GM21390 (cell line): Measurements from ENCODE around the gene GALNT5.

Experiments
- ATAC-seq: cut with Tn5 transposase; IDR thresholded peaks from one replicate; pipeline ENCODE4 v1.9.1; 2021; ENCODE audit not compliant: unreplicated experiment

Gene GALNT5

DNA sequence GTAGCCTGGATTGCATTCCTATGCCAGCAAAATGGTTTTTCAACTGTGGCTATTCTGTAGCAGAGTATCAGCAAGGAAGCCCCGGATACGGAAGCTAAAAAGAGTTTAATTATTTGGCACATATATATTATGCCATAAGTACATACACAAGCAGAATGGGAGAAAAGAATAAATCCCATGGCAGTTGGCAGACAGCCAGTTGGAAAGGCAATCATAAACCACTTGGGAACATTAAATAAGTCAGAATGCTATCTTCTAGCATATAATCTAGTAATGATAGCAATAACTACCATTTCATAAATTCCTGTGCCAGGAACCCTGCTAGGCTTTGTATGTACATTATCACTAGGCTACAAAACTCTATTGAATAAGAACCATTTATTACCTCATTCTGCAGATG lies 26.0 kb downstream of the GALNT5 start:
- ATAC-seq = no peak

- ATAC-seq = no peak
These were observed 29.7 kb downstream of the GALNT5 start for GRCh38 chr2:157287160-157287559.

- ATAC-seq = no peak
These were observed 33.0 kb downstream of the GALNT5 start for GRCh38 chr2:157290525-157290924.

- no peak for ATAC-seq
These were observed 33.5 kb downstream of the GALNT5 start for GRCh38 chr2:157291018-157291417.

GRCh38 chr2:157292853-157293252 lies 35.3 kb downstream of the GALNT5 start:
- no peak for ATAC-seq

DNA sequence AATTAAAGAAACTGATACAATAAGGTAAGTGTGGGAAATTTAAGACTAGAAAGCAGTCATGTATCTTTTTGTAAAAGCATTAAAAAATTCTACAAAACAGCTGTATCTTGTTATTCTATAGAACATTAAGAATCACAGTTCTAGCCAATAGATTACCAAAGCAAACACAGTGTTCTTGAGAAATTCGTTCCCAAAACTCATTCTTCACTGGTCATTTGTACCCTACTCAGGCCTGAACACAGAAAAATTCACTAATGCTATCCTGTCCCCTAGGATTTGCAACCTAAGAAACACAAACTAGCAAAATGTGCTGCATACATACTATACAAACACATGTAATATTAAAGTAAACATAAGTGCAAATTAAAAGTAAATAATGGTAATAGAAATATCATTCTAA lies 39.0 kb downstream of the GALNT5 start:
- no peak for ATAC-seq

GRCh38 chr2:157296958-157297357 lies 39.5 kb downstream of the GALNT5 start:
- no peak for ATAC-seq

GRCh38 chr2:157301307-157301706 lies 43.8 kb downstream of the GALNT5 start:
- ATAC-seq = no peak

GRCh38 chr2:157302492-157303099 lies 45.1 kb downstream of the GALNT5 start:
- peak; percentile 72 for ATAC-seq

- no peak for ATAC-seq
These were observed 46.1 kb downstream of the GALNT5 start for GRCh38 chr2:157303612-157304011.

DNA sequence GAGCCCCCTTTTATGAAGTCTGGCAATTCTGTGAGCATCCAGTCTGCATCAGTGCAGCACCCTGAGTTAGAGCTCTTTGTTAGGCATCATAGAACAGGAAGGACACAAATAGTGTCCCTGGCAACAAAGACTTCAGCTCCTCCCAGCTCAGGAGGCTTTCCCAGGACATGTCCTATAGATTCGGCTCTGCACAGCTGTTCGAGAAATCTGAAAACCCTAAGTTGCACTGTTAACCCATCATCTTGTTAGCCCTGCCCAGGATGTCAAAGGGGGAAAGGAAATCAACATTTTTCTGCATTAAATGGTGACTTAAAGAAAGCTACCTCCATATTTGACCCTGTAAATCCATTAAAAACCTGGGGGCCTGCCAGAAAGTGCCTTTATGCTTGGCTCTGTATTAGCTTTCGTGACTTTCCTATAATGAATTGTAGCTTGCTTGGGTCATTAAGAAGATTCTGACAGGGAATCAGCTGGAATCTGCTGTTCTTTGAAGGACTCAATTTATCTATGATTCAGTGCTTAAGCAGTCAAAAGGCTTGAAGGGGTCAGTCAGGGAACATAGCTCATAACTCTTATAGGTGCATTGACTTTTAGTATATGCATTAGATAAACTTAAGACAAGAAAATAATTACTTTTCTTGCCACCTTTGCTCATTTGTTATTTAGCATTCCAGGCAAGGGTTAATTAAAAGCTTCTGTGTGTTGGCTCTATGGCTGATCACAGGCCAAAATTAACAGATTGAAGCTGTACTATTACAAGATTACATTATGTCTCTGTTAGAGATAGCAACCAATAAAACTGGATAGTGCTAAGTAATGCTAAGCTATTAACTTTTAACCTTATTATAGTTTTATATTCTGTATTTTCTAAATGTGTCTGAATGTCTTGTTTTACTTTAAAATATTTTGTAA lies 47.6 kb downstream of the GALNT5 start:
- no peak for ATAC-seq

DNA sequence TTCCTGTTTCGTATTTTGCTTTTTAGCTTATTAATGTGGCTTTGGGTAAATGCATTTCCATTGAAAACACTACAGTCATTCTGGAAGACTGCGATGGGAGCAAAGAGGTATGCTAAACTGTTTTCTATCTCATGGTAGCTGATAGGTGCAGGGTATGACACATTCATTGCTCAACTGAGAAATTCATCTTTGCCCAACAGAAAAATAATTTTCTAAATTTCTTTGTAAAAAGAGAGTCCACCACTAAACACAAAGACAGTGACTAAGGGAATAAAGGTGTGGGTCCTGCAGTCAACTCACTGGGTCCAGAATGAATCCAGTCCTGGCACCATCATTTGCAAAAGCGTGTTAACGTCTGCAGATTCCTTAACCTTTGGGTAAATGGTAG lies 48.2 kb downstream of the GALNT5 start:
- ATAC-seq = no peak

DNA sequence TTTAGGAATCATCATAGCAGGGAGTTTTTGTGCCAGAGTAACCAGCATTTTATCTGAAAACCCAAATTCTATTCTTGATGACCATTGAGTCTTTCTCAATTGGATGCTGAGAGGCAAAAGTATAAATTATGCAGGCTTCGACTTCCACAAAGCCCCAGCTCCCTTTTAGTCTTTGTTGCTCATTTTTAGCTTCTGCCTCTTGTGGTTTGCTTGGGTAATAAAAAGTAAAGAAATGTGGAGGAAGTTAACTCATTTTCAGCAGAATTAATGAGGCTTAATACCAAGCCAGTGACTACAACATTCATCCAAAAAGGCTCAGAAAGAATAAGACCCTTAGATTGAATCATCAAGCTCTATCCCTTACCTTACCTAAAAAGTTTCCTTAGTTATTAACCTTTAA lies 49.5 kb downstream of the GALNT5 start:
- no peak for ATAC-seq

GRCh38 chr2:157309878-157310277 lies 52.4 kb downstream of the GALNT5 start:
- no peak for ATAC-seq

- no peak for ATAC-seq
These were observed 54.2 kb downstream of the GALNT5 start for GRCh38 chr2:157311706-157312105.

DNA sequence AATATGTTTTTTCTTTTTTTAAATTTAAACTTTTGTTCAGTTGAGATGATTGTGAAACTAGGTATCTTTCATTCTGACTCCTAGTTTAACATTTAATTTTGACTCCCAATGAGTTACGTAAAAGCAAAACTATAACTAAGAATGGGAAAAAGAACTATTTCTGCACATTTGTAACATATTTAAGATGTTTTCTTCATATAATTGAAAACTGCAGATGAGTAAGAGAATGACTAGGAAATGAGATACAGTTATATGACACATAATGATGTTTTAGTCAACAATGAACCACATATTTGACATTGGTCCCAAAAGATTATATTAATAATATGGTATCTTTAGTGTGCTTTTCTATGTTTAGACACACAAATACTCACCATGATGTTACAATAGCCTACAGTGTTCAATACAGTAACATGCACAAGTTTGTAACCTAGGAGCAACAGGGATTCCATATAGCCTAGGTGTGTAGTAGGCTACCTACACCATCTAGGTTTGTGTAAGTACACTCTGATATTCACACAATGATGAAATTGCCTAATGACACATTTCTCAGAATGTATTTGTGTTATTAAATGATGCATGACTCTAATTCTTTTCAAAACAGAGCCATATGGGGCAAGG lies 55.5 kb downstream of the GALNT5 start:
- ATAC-seq = peak; percentile 59

DNA sequence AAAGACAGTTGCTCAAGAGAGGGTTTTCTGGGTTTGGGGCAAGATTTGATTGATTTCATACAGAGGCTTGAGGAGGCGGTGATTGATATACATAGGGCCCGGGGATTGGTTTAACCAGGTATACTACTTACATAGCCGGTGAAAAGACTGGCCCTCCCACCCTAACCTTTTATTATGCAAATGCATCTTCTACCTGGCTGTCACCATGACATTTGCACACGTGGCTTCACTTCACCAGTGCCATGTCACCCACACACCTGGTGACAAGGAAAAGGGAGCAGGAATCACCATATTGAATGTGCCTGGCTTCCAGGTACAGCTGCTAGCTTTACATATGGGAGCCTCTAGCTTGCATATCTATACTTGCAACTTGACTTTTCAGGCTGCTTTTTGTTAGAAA lies 58.4 kb downstream of the GALNT5 start:
- ATAC-seq = no peak

GRCh38 chr2:157318884-157319283 lies 61.4 kb downstream of the GALNT5 start:
- no peak for ATAC-seq

- no peak for ATAC-seq
These were observed 62.3 kb downstream of the GALNT5 start for GRCh38 chr2:157319795-157320194.

DNA sequence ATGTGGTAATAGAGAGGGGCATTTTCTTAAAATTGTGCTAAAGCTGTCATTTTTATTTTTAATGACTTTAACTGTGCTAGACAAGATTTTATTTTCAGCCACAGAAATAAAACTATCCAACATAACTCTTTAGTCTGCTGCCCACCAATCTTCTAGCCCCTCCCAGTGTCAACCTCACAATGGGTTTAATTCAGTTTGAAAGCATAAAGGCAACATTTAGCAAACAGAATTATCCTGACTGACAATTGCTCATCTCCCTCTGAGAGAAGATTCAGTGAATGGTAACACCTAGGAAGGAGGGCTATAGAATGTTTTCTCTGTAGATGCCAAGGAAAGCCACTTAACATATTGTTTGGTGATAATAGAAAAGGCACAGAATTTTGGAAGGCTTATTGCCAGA lies 62.9 kb downstream of the GALNT5 start:
- no peak for ATAC-seq

GRCh38 chr2:157321466-157321865 lies 64.0 kb downstream of the GALNT5 start:
- no peak for ATAC-seq

GRCh38 chr2:157322432-157322831 lies 64.9 kb downstream of the GALNT5 start:
- no peak for ATAC-seq
